SK-N-SH treated with all-trans-retinoic acid at 6 μM for 48 hours (cell line): ENCODE data around the gene HABP4.

Experiments
- ARNTL ChIP-seq: fragments of 450-650 bp; formaldehyde crosslinking; IDR thresholded peaks from 2 replicates; pipeline ENCODE4 v1.5.0; 2020; ENCODE audit warnings: low read depth, mild to moderate bottlenecking, moderate library complexity, borderline replicate concordance
- GLIS3 ChIP-seq: fragments of 250-450 bp; sonication (Bioruptor Pico); IDR thresholded peaks from 2 replicates; pipeline ENCODE4 v1.5.0; 2020; ENCODE audit warnings: mild to moderate bottlenecking, moderate library complexity
- OSR1 ChIP-seq: fragments of 250-450 bp; sonication (Bioruptor Pico); IDR thresholded peaks from 2 replicates; pipeline ENCODE4 v1.8.0; 2022; ENCODE audit warnings: moderate library complexity, mild to moderate bottlenecking, inconsistent platforms
- PATZ1 ChIP-seq: fragments of 250-450 bp; sonication (Bioruptor Pico); IDR thresholded peaks from 2 replicates; pipeline ENCODE4 v1.8.0; 2020; ENCODE audit warnings: mild to moderate bottlenecking, moderate library complexity, borderline replicate concordance
- RARB ChIP-seq: fragments of 250-450 bp; sonication (Bioruptor Pico); IDR thresholded peaks from 2 replicates; pipeline ENCODE4 v1.8.0; 2021; ENCODE audit warnings: mild to moderate bottlenecking, moderate library complexity
- TOX ChIP-seq: fragments of 250-450 bp; sonication (Bioruptor Pico); IDR thresholded peaks from 2 replicates; pipeline ENCODE4 v1.8.0; 2021; ENCODE audit warnings: mild to moderate bottlenecking, moderate library complexity, borderline replicate concordance
- ZNF70 ChIP-seq: fragments of 450-650 bp; formaldehyde crosslinking; IDR thresholded peaks from 2 replicates; pipeline ENCODE4 v1.5.0; 2020; ENCODE audit warnings: mild to moderate bottlenecking, moderate library complexity

GRCh38 chr9:96476013-96476412 is 26.0 kb downstream of the HABP4 start:
- TF ChIP-seq GLIS3 (CRISPR knock-in tag), result no peak
- TF ChIP-seq PATZ1 (CRISPR knock-in tag), result no peak
- no peak for TF ChIP-seq ARNTL (CRISPR knock-in tag)
- TF ChIP-seq OSR1 (CRISPR knock-in tag), result no peak
- TF ChIP-seq ZNF70 (CRISPR knock-in tag), result no peak
- TF ChIP-seq RARB (CRISPR knock-in tag), result no peak
- no peak for TF ChIP-seq TOX
